Right ventricle myocardium inferior (tissue), 1 donor: ENCODE data around the gene TPTE2. TPM values are rescaled to one million over a fixed set of nuclear protein-coding genes. Genes with fewer than 3 reads are reported as not detected.
"Not testable (repeated sequence)": the region's sequence is repeated elsewhere in the genome, so short reads cannot be mapped to it uniquely, and the experiment has no call there.

Experiments used
- ATAC-seq: fragments of 200-7000 bp; cut with Tn5 transposase; one replicate; pipeline ENCODE4 v1.9.1; 2020; ENCODE audit warnings: mild to moderate bottlenecking, moderate library complexity
- DNase-seq: peaks from one replicate; pipeline ENCODE4 v3.0.0; 2021; ENCODE audit errors: missing footprints
- intact Hi-C: fragments of 100-400 bp; cut with DNase I; formaldehyde crosslinking; loops from one replicate; pipeline ENCODE4 v1.11.0; 2022
- total RNA-seq: library from RNA; stranded (reverse); fragmentation: NEBNext Ultra II Directional; extraction: Animal tissue kit (Norgen Biotek cat#: 25700); gene quantifications from one replicate; pipeline ENCODE4 v1.2.1, GENCODE V29; 2021
- donor health status: DM: no; HTN: yes; CAD: no; lungs with severe emphysema.

TPTE2 gene
- total RNA-seq, 1 donor from 2014 or later = not detected

DNA sequence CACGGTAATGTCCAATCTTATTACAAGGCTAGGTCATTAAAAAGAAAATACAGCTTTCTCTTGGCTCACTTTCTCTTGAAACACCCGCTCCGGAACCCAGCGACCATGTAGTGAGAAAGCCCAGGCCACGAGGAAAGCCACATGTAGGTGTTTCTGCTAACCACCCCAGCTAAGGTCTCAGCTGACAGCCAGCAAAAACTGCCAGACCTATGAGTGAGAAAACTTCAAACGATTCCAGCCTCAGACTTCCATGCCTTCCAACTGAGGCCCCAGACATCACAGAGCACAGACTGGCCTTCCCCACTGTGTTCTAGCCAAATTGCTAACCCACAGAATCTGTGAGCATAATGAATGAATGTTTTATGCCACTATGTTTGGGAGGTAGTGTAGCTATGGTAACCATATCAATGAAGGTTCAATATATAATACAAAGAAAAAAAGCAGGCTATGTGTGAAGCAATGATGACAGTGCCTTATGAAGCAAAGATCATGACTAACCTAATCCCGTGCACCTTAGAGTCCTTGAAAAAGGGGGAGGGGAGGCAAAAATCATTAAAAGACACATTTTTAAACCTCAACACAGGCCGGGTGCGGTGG, 11.9 kb upstream of the TPTE2 start:
- ATAC-seq (no peak), DNase-seq (no peak)
- intact Hi-C loops = no loop called here

DNA sequence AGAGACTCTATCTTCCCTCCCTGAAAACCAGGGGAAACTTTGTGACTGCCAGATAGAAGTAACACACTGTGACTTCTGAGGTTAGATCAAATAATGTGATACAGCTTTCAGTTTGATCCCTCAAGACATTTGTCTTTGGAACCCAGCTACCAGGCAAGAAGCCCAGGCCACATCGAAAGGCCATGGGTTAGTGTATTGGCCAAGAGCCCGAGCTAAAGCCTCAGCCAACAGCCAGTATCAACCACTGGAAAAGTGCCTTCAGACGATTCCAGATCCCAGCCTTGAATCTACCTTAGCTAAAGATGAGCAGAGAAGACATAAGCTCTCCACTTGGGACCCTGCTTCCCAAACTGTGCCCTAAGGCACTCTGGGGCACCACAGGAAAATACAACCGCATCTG, 10.9 kb upstream of the TPTE2 start:
- no peak for DNase-seq
- intact Hi-C loops = no loop called here
- no peak for ATAC-seq

DNA sequence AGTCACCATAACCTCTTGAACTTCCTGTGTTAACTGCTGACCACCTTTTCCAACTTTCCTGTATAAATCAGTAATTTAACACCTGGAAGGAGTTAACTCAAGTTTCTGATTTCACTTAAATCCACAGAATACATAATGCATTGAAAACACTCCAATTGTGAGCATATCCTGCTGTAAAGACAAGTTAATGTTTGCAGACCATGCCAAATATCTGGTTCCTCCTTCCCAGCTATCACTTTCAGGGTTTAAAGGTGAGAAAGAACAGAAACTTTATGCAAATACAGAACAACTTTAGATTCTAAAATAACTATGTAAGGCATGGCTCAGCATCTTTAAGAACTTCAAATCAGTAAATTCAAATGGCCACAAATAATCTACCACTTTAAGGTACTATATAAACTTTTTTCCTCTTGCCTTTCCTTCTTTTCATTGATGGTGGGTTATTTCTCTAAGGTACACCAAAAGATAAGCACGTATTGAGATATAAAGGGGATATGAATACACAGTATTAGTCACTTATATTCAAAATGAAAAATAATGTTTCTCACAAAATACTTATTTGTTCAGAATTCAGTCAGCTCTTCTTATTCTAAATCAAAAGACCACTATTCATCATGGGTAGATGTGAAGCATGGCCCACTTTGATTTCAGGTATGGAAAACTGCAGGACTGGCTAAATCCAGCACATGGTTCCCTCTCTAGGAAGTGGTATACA, 6.6 kb upstream of the TPTE2 start:
- intact Hi-C loops = no loop called here
- ATAC-seq (no peak), DNase-seq (no peak)

DNA sequence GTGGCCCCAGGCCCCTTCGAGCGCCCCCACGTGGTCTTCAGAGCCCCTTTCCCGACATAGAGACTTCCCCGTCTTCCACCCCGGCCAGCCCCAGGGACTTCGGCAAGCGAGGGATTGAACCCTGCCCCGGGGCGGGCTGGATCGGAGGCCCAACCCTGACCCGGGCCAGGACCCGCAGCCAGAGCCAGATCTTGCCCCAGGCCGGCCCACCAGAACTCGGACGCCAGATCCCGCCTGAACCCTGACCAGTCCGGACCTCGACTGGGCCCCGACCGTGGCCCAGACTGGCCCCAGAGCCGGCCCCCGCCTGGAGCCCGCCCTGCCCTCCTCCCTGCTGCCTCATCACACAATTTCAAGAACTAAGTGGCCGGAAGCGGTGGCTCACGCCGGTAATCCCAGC, 253 bp upstream of the TPTE2 start:
- DNase-seq (no peak), ATAC-seq (no peak)

DNA sequence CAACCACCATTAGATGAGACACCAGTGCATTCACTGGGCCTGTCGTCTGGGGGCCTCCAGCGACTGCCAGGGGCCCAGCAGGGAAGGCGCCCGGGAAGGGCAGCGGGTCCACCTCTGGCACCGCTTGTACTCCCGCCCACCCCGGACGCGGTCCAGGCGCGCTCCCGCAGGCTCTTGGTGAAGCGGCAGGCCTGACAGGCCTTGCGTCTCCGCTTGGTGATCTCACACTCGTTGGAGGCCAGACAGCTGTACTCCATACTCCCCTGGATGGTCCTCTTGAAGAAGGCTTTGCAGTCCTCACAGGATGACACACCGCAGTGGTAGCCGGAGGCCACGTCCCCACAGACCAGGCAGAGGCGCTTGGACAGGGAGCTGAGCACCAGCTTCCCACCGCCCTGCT, 660 bp downstream of the TPTE2 start:
- ATAC-seq, intact Hi-C loops, DNase-seq: not testable (repeated sequence)

More for the DNA sequence above, 253 bp upstream of the TPTE2 start:
- intact Hi-C loops = no loop called here

DNA sequence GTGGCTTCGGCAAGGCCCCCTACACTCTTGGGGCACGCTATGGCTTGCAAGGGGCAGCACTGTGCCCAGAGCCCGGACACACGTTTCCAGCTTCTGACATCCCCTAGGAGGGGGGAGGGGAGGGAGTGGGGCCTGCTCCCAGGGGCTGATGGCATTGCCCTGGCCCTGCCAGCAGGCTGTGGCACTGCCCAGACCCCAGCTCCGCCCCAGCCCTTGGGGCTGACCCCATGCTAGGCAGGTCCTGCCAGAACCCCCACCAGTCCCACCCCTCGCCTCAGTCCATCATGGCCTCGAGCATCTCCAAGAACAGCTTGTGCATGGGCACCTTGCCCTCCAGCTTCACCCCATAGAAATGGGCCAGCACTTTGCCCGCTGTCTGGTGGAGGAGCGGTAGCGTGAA, 1.6 kb downstream of the TPTE2 start:
- ATAC-seq, intact Hi-C loops, DNase-seq: not testable (repeated sequence)

DNA sequence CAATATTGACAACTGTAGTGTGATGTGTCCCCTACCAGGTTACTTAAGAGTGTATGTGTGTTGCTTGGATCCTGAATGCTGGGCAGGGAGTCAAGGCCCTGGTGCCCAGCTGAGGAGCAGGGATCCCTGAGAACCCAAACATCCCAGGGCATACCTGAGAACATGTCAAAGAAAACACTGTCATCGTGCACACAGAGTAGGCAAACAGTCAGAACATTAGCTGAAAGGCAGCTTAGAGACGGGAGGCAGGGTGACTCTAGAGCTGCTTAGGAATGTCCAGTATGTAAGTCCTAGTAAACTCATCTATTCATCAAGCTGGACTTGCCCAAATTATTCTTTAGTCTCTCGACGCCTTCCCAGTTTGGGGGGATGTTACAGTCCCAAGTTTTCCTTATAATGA, 4.0 kb downstream of the TPTE2 start:
- DNase-seq, ATAC-seq, intact Hi-C loops: not testable (repeated sequence)

DNA sequence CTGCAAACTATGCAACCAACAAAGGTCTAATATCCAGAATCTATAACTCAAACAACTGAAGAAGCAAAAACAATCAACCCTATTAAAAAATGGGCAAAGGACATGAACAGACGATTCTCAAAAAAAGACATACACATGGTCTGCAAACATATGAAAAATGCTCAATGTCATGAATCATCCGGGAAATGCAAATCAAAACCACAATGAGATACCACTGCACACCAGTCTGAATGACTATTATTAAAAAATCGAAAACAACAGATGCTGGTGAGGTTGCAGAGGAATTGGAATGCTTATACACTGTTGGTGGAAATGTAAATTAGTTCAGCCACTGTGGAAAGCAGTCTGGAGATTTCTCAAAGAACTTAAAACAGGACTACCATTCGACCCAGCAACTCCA, 12.1 kb downstream of the TPTE2 start:
- intact Hi-C loops, ATAC-seq, DNase-seq: not testable (repeated sequence)

DNA sequence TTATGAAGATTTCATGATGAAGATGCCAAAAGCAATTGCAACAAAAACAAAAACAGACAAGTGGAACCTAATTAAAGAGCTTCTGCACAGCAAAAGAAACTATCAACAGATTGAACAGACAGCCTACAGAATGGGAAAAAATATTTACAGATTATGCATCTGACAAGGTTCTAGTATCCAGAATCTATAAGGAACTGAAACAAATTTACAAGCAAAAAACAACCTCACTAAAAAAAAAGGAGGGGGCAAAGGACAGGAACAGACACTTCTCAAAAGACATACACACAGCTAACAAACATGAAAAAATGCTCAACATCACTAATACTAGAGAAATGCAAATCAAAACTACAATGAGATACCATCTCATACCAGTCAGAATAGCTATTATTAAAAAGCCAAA, 35.7 kb downstream of the TPTE2 start:
- DNase-seq, intact Hi-C loops, ATAC-seq: not testable (repeated sequence)

DNA sequence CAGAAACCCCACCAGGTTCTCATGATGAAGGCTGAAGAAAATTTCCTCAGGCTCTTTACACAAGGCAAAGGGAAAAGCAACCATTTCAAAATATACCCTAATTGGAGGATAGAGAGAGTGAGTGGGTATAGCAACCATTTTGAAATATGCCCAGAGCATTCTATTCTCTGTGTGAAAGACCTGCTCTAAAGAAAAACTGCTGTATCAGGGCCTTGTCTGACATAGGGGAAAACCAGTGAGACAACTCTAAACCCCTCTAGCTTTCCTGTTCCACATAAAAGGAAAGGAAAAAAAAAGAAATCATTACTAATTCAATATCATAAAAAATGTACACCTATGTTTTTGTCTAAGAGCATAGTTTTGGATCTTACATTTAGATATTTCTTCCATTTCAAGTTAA, 42.3 kb downstream of the TPTE2 start:
- ATAC-seq = no peak
- no peak for DNase-seq
- intact Hi-C loops = no loop called here

DNA sequence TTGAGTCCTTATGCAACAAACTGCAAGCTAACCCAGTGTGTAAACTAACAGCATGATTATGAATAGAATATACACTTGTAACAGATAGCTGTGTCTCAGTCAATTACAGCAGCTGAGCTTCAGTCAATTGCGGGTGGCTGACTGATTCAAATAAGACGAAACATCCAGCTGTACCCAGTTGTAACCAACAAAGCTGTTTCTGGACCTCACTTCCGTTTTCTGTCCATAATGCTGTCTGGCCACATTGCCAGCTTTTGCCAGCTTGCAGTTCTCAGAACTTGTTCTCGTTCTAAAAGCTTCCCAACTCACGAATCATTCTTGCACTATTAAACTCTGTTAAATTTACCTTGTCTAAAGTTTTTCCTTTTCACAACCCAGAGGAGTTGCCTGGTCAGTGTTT, 53.7 kb downstream of the TPTE2 start:
- DNase-seq, intact Hi-C loops, ATAC-seq: not testable (repeated sequence)

DNA sequence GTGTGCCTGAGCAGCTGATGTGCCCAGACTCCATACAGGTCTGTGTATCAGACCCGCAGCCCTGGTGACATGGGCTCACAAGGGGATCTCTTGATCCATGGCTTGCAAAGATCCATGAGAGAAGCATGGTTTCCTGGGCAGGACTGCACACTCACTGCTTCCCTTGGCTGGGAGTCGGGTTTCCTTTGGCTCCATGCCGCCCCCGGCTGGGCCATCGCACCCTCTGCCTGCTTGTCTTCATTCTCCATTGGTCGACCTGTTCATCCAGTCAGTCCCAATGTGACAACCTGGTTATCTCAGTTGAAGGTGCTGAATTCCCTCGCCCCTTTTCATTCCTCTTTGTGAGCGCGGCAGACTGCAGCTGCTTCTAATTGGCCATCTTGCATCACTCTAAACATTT, 101.2 kb downstream of the TPTE2 start:
- ATAC-seq, intact Hi-C loops: not testable (repeated sequence)

DNA sequence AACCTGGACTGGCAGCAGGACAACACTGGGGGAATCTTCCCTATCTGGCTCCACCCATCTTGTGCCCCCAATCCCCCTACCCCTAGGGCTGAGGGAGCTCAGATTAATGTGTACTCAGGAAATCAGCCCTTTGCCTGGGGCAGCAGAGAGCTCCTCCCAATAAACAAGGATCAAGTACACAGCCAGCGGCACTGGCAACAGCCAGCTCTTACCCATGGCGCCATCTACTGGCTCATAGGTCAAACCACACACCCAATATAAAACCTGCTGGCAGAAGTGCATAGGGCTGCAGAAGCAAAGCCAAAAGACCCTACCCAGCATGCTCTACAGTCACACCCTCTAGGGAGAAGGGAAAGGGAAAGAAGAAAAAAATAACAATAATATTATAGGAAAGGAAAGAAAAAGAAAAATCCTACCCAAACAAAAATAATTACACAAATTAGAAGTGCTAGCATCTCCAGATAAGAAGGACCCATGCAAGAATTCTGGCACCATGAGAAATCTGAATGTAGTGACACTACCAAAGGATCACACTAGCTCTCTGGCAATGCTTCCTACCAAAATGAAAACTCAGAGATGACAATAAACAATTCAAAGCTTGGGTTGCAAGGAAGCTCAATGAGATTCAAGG, 122.2 kb downstream of the TPTE2 start:
- peak; percentile 54 for DNase-seq
- ATAC-seq, intact Hi-C loops: not testable (repeated sequence)

More for the DNA sequence above, 101.2 kb downstream of the TPTE2 start:
- not testable (repeated sequence) for DNase-seq

DNA sequence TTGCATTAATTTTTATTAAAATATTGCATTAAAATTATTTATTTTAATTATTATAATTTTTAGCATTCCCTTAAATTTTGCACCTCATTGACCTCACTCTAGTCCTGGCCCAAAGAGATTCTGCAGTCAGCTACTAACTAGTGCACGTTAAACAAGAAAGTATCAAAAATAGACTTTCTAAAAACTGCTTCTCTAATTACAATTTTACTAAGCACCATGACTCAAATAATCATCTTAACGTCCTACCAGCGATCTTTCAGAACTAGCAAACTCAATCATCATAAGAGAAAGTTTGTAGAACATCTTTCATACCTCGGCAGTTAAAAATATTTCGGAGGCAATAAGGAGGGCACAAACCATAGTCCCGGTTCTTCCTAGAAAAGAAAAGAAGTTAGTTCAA, 123.6 kb downstream of the TPTE2 start:
- DNase-seq, intact Hi-C loops, ATAC-seq: not testable (repeated sequence)

DNA sequence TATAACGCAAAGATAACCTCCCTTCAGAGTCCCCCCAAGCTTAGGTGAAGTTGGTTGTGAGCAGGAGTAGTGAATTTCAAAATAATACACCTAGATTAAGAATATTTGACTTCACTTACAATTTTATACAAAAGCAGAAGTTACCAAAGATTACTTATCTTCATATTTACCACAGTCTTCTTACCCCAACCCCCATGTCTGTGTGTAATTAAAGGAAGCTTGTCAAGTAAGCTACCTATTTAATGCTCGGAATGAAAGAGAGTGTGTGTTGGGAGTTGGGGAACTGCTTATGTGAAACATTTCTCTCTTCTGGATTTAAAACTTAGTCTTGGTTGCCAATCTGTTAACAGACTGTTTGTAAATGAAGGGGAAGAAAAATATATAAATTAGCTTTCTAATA, 139.1 kb downstream of the TPTE2 start:
- ATAC-seq, intact Hi-C loops, DNase-seq: not testable (repeated sequence)

DNA sequence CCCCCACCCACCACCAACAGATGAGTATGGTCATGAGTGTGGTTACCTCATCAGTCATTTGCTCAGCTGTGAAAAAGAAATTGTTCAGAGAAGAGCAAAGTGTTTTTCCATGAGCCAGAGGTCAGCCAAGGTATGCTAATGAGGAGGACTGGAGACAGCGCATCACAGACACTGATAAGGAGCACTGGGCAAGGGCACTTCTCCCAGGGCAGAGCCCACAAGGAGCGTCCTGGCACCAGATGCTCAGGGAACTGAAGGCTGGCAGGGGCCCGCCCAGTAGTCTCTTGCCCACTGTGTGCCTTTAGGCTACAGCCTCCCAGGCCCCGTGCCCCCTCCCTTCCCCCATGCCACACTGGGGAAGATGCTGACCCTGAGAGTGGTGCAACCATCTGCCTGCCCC, 148.8 kb downstream of the TPTE2 start:
- intact Hi-C loops, ATAC-seq, DNase-seq: not testable (repeated sequence)

DNA sequence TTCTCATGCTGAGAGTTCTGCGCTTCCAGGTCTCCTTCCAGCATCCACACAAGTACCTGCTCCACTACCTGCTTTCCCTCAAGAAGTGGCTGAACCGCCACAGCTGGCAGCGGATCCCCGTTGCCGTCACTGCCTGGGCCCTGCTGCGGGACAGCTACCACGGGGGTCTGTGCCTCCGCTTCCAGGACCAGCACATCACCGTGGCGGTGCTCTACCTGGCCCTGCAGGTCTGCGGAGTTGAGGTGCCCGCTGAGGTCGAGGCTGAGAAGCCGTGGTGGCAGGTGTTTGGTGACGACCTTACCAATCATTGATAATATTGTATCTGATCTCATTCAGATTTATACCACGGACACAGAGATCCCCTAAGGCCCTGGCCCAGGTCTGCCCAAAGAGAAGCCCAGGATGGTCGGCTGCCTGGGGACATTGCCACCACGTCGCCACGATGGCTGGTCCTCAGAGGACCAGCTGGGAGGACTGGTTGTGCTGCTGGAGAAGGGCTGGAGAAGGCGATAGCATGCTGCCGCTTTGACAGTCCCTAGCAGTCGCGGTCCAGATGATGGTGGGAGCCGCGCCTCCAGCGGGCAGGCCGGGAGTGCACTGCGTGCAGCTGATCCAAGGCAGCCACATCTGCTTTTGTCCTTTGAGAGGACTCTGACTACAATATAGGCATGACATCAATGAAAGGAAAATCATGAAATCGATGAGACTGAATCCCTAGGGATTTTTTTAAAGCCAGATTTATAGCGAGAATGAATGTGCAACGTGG, 178.4 kb downstream of the TPTE2 start:
- ATAC-seq, intact Hi-C loops: not testable (repeated sequence)

DNA sequence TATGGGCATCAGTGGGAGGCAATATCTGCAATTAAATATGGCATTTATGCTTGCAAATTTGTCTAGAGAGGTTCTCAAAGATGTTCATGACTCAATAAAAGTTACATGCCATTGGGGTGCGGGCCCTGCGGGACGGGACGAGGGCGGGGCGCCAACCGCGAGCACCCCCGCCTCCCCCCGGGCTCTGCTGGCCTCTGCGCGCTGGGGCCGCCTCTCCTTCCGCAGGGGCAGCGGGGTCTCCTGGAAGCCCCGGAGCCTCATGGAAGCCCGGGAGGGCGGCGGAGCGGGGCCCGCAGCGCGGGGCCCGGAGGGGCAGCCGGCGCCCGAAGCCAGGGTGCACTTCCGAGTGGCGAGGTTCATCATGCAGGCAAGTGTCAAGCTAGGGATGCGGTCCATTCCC, 179.2 kb downstream of the TPTE2 start:
- no peak for DNase-seq
- ATAC-seq = no peak

More for the DNA sequence above, 178.4 kb downstream of the TPTE2 start:
- not testable (repeated sequence) for DNase-seq

More for the DNA sequence above, 179.2 kb downstream of the TPTE2 start:
- intact Hi-C loops = no loop called here
